ENCODE results near the gene UFC1.
A peak's percentile ranks its signal among the peaks of the same experiment; 100 is the strongest.
"Not testable (repeated sequence)": the region's sequence is repeated elsewhere in the genome, so short reads cannot be mapped to it uniquely, and the experiment has no call there.

Gene UFC1

DNA sequence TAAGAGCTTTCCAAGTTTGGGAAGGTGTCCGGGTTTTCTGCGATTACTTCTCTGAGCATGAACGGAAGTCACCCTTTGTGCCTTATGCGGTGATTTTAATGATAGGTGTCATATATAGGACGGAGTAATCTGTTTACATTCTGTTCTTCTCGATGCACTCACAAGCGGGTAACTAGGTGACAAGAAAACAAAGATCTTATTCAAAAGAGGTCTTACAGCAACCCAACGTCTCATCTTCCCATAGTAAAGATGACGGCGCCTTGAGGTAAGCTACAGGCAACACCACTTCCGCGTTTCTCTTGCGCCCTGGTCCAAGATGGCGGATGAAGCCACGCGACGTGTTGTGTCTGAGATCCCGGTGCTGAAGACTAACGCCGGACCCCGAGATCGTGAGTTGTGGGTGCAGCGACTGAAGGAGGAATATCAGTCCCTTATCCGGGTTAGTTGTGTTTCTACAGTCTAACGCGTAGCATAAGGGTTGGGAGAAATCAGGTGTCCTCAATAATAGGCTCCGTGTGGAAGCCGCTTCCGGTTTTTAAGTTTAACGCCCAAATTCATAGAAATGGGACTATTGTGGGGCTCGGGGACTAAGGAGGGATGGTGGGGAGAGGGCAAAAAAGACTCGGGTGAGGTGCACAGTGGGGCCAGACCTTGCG, at the start of gene UFC1:
Gene UFC1 (plus strand): TSS at position 297 of the 656 bp plus-strand sequence. CDS start 20 bp downstream, at position 317.
- peak; percentile 95 for DNase-seq (ENCODE audit: low read depth)
- no peak for TF ChIP-seq CTCF (conservative IDR thresholded peaks at IDR 0.05; ENCODE audit: low read depth, low read length)

DNA sequence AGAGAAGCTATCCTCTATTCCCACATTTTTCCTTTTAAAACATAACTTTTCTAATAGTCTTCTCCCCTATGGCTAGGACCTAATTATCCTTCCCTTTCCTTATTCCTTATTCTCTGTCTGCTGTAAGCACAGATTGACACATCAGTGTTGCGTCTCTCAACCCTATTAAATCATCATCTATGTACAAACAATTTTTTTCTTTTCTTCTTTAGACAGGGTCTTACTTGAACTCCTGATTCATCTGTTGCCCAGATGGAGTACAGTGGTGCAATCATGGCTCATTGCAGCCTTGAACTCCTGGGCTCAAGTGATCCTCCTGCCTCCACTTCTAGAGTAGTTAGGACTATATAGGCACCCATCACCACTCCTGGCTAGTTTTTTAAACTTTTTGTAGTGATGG, 47.3 kb upstream of the UFC1 start:
- TF ChIP-seq CTCF (conservative IDR thresholded peaks at IDR 0.05; ENCODE audit: low read depth, low read length): no peak
- DNase-seq (ENCODE audit: low read depth): no peak

More for the DNA sequence above, at the start of gene UFC1:
- H3K4me3 ChIP-seq (ENCODE audit: low read depth, low read length): peak within 1 kb of the TSS; percentile 86

GRCh38 chr1:161111117-161111516, 42.7 kb upstream of the UFC1 start:
- no peak for DNase-seq (ENCODE audit: low read depth)
- TF ChIP-seq CTCF (conservative IDR thresholded peaks at IDR 0.05; ENCODE audit: low read depth, low read length): no peak
- H3K4me3 ChIP-seq (ENCODE audit: low read depth, low read length): no peak overlapping the region

More for the DNA sequence above, 47.3 kb upstream of the UFC1 start:
- no peak overlapping the region for H3K4me3 ChIP-seq (ENCODE audit: low read depth, low read length)

DNA sequence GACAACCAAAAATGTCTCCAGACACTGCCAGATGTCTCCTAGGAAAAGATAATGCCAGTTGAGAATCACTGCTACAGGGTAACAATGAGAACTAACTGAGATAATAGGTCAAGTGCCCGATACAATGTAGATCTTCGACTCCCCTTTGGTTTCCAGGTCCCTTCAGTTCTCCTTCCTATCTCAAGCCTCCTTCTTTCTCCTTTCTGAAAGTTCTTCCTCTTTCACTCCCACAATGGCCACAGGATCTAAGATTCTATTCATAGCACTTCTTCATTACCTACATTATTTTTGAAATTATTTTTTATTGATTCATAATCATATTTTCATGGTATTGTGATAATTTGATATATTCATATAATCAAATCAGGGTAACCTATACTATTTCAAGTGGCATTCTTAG, 42.3 kb upstream of the UFC1 start:
- no peak overlapping the region for H3K4me3 ChIP-seq (ENCODE audit: low read depth, low read length)
- TF ChIP-seq CTCF (conservative IDR thresholded peaks at IDR 0.05; ENCODE audit: low read depth, low read length): no peak
- no peak for DNase-seq (ENCODE audit: low read depth)

DNA sequence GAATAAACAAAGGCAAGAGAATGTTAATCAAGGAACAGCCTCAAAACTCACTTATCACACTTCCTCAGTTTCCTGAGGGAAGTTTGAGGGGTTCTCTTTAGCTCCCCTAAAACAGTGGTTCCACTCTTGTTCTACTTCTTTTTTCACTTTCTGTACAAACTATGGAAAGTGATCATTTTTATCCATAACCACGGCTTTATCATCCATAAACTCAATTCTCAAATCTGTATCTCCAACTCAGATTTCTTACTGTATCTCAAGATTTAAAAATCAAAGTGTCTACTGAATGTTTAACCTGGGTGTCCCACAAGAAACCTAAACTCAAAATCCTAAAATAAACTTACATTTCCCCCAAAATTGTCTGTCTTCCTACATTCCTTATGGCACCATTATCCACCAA, 39.9 kb upstream of the UFC1 start:
- DNase-seq (ENCODE audit: low read depth): no peak
- no peak for TF ChIP-seq CTCF (conservative IDR thresholded peaks at IDR 0.05; ENCODE audit: low read depth, low read length)
- H3K4me3 ChIP-seq (ENCODE audit: low read depth, low read length): no peak overlapping the region

- TF ChIP-seq CTCF (conservative IDR thresholded peaks at IDR 0.05; ENCODE audit: low read depth, low read length): no peak
- DNase-seq (ENCODE audit: low read depth): no peak
- H3K4me3 ChIP-seq (ENCODE audit: low read depth, low read length): no peak overlapping the region
Measured at GRCh38 chr1:161114556-161114955, 39.2 kb upstream of the UFC1 start.

DNA sequence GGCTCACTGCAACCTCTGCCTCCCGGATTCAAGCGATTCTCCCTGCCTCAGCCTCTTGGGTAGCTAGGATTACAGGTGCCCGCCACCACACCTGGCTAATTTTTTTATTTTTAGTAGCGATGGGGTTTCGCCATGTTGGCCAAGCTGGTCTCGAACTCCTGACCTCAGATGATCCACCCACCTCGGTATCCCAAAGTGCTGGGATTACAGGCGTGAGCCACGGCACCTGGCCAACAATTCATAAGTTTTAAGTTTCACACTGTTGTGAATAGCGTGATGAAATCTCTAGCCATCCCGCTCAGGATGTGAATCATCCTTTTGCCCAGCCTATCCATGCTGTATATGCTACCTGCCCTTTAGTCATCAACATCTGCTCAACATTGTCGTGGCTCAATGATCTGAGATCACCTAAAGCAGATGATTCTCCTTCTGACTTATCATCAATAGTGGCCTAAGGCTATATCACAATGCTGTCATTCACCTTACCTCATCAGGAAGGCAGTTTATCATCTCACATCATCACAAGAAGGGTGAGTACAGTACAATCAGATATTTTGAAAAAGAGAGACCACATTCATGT, 38.6 kb upstream of the UFC1 start:
- no peak for TF ChIP-seq CTCF (conservative IDR thresholded peaks at IDR 0.05; ENCODE audit: low read depth, low read length)
- no peak overlapping the region for H3K4me3 ChIP-seq (ENCODE audit: low read depth, low read length)
- peak; percentile 97 for DNase-seq (ENCODE audit: low read depth)

DNA sequence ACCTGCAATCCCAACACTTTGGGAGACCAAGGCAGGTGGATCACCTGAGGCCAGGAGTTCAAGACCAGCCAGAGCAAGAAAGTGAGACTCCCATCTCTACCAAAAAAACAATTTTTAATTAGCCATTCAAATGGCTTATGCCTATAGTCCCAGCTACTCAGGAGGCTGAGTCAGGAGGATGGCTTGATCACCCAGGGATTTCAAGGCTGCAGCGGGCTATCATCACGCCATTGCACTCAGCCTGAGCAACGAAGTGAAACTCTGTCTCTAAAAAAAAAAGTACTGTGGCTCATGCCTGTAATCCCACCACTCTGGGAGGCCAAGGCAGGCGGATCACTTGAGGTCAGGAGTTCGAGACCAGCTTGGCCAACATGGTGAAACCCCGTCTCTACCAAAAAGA, 37.8 kb upstream of the UFC1 start:
- H3K4me3 ChIP-seq (ENCODE audit: low read depth, low read length); DNase-seq (ENCODE audit: low read depth): not testable (repeated sequence)

Data from choroid plexus epithelial cell (primary cell).